ENCODE results near the gene C16orf89.
A peak's percentile ranks its signal among the peaks of the same experiment; 100 is the strongest.
"Not testable (repeated sequence)": the region's sequence is repeated elsewhere in the genome, so short reads cannot be mapped to it uniquely, and the experiment has no call there.

C16orf89 gene

GRCh38 chr16:5065813-5066212, at the start of gene C16orf89:
Gene C16orf89 (minus strand): TSS chr16:5065956. CDS start chr16:5065908, 48 bp downstream.
- FAIRE-seq (no peak), DNase-seq (ENCODE audit: insufficient read length, low spot score) (no peak)
- TF ChIP-seq POLR2A (IDR thresholded peaks at IDR 0.05; ENCODE audit: low read depth, low read length), result no peak

GRCh38 chr16:5110933-5111332, 45.2 kb upstream of the C16orf89 start:
- not testable (repeated sequence) for FAIRE-seq; DNase-seq (ENCODE audit: insufficient read length, low spot score)

GRCh38 chr16:5108505-5109158, 42.9 kb upstream of the C16orf89 start:
- no peak for FAIRE-seq
- TF ChIP-seq POLR2A (IDR thresholded peaks at IDR 0.05; ENCODE audit: low read depth, low read length), result no peak
- no peak for DNase-seq (ENCODE audit: insufficient read length, low spot score)

- DNase-seq (ENCODE audit: insufficient read length, low spot score); FAIRE-seq: not testable (repeated sequence)
These were observed 39.3 kb upstream of the C16orf89 start for GRCh38 chr16:5105039-5105438.

GRCh38 chr16:5103296-5104032, 37.7 kb upstream of the C16orf89 start:
- not testable (repeated sequence) for DNase-seq (ENCODE audit: insufficient read length, low spot score); FAIRE-seq

GRCh38 chr16:5099174-5099573, 33.4 kb upstream of the C16orf89 start:
- not testable (repeated sequence) for DNase-seq (ENCODE audit: insufficient read length, low spot score); FAIRE-seq

- peak; percentile 34 for DNase-seq (ENCODE audit: insufficient read length, low spot score)
These were observed 32.7 kb upstream of the C16orf89 start for GRCh38 chr16:5098221-5099159.

GRCh38 chr16:5097470-5098220, 31.9 kb upstream of the C16orf89 start, which contains the start of gene EEF2KMT:
Gene EEF2KMT (minus strand): TSS chr16:5097795. CDS start chr16:5097739, 56 bp downstream.
- peak; percentile 76 for DNase-seq (ENCODE audit: insufficient read length, low spot score)
- peak; percentile 42; the same call in 1 of the 2 replicates for TF ChIP-seq POLR2A (IDR thresholded peaks at IDR 0.05; ENCODE audit: low read depth, low read length)
- FAIRE-seq, result peak; percentile 75

More at GRCh38 chr16:5098221-5099159, 32.7 kb upstream of the C16orf89 start:
- not testable (repeated sequence) for FAIRE-seq

GRCh38 chr16:5097061-5097469, 31.3 kb upstream of the C16orf89 start:
- DNase-seq (ENCODE audit: insufficient read length, low spot score); FAIRE-seq: not testable (repeated sequence)

GRCh38 chr16:5096437-5097060, 30.8 kb upstream of the C16orf89 start:
- not testable (repeated sequence) for FAIRE-seq

GRCh38 chr16:5095145-5095830, 29.5 kb upstream of the C16orf89 start:
- not testable (repeated sequence) for DNase-seq (ENCODE audit: insufficient read length, low spot score); FAIRE-seq

More at GRCh38 chr16:5096437-5097060, 30.8 kb upstream of the C16orf89 start:
- DNase-seq (ENCODE audit: insufficient read length, low spot score), result not testable (repeated sequence)

- not testable (repeated sequence) for FAIRE-seq; DNase-seq (ENCODE audit: insufficient read length, low spot score)
These were observed 28.0 kb upstream of the C16orf89 start for GRCh38 chr16:5093746-5094145.

GRCh38 chr16:5093081-5093480, 27.3 kb upstream of the C16orf89 start:
- not testable (repeated sequence) for FAIRE-seq; DNase-seq (ENCODE audit: insufficient read length, low spot score)

GRCh38 chr16:5090592-5090991, 24.8 kb upstream of the C16orf89 start:
- FAIRE-seq; DNase-seq (ENCODE audit: insufficient read length, low spot score): not testable (repeated sequence)

GRCh38 chr16:5089911-5090555, 24.3 kb upstream of the C16orf89 start:
- not testable (repeated sequence) for FAIRE-seq; DNase-seq (ENCODE audit: insufficient read length, low spot score)

- not testable (repeated sequence) for DNase-seq (ENCODE audit: insufficient read length, low spot score); FAIRE-seq
These were observed 23.2 kb upstream of the C16orf89 start for GRCh38 chr16:5088936-5089335.

GRCh38 chr16:5088086-5088790, 22.5 kb upstream of the C16orf89 start:
- not testable (repeated sequence) for DNase-seq (ENCODE audit: insufficient read length, low spot score); FAIRE-seq
